K562 (cell line): Measurements from ENCODE around the gene TAC3.

ENCODE experiments used
- ELF4 ChIP-seq: fragments of 450-650 bp; formaldehyde crosslinking; IDR thresholded peaks from 2 replicates; pipeline ENCODE4 v1.4.0; 2022; ENCODE audit warnings: missing genetic modification characterization
- HDGF ChIP-seq: fragments of 450-650 bp; IDR thresholded peaks from 2 replicates; pipeline ENCODE4 v1.6.1; 2016
- HNRNPH1 ChIP-seq: fragments of 200-400 bp; formaldehyde crosslinking; optimal IDR thresholded peaks from 2 replicates; pipeline ENCODE3; 2017; ENCODE audit warnings: low read depth, mild to moderate bottlenecking, low read length, moderate library complexity
- KDM1A ChIP-seq, 2 experiments: fragments of 450-650 bp; IDR thresholded peaks; 2 replicates each; pipeline ENCODE4 v1.6.1; 2016; ENCODE audit warnings: mild to moderate bottlenecking in 2 of 2
- MAFK ChIP-seq: IDR thresholded peaks from 2 replicates; pipeline ENCODE4 v1.6.1; 2011; ENCODE audit warnings: low read length, improper control_type of control experiment
- NR2C1 ChIP-seq, 2 experiments: fragments of 450-650 bp; IDR thresholded peaks; 2 replicates each; pipeline ENCODE4 v1.6.1; 2017; ENCODE audit warnings: mild to moderate bottlenecking in 2 of 2, antibody characterized with exemption in 1 of 2, inconsistent platforms in 1 of 2, missing compliant biosample characterization in 1 of 2, missing genetic modification characterization in 1 of 2
- POLR2A ChIP-seq: fragments of 450-650 bp; conservative IDR thresholded peaks from 2 replicates; pipeline ENCODE4 v1.6.1; 2016
- RCOR1 ChIP-seq, 2 experiments: IDR thresholded peaks; 2 replicates each; pipeline ENCODE4 v1.6.1; 2012; ENCODE audit warnings: low read depth in 2 of 2, low read length in 2 of 2, borderline replicate concordance in 1 of 2, improper control_type of control experiment in 1 of 2
- SPI1 ChIP-seq: IDR thresholded peaks from 2 replicates; pipeline ENCODE4 v1.6.1; 2011; ENCODE audit warnings: low read depth, low read length, control low read depth, borderline replicate concordance
- TAF1 ChIP-seq: IDR thresholded peaks from 2 replicates; pipeline ENCODE4 v1.6.1; 2011; ENCODE audit warnings: mild to moderate bottlenecking, low read length, moderate library complexity; ENCODE audit not compliant: insufficient read depth, control insufficient read depth, severe bottlenecking; ENCODE audit errors: extremely low read depth
- ZBED1 ChIP-seq: IDR thresholded peaks from 2 replicates; pipeline ENCODE4 v1.6.1; 2014
- ZNF12 ChIP-seq: sonication (generic); formaldehyde crosslinking; IDR thresholded peaks from 2 replicates; pipeline ENCODE4 v1.4.0; 2020; ENCODE audit warnings: mild to moderate bottlenecking, missing genetic modification reagents
- TF ChIP-seq, protein P1 (sequence below), 3 experiments: IDR thresholded peaks in 2 of 3; conservative IDR thresholded peaks in 1 of 3; 2 replicates each; pipeline ENCODE4 v1.5.1; 2011 to 2012; ENCODE audit warnings: low read length in 3 of 3, mild to moderate bottlenecking in 3 of 3, control low read depth in 2 of 3, improper control_type of control experiment in 1 of 3, inconsistent platforms in 1 of 3, low read depth in 1 of 3, mixed read lengths in 1 of 3, moderate library complexity in 1 of 3; ENCODE audit not compliant: insufficient read depth in 2 of 3
- TF ChIP-seq, protein P2 (sequence below): conservative IDR thresholded peaks from 2 replicates; pipeline ENCODE4 v1.6.1; 2011; ENCODE audit warnings: low read depth, mild to moderate bottlenecking, low read length; ENCODE audit not compliant: control insufficient read depth

DNA sequence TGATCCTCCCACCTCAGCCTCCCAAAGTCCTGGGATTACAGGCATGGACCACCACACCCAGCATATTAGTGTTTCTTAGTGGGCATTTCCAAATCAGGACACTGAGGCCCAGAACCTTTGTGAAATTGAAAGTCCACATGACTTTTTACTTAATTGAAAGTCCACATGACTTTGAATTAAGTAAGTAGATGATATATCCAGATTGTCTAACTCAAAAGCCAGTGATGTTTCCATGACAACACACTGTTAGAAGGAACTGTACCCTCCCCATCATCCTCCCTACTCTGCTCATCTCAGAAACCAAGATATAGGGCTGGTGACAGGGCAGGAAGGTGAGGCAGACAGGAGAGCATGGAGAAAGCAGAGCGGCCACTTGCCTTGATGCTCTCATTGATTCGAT, 26.4 kb upstream of the TAC3 start:
- TF ChIP-seq ZBED1 (no peak), HDGF (no peak), NR2C1 (IDR thresholded peaks at IDR 0.05) (no peak), NR2C1 (tag; IDR thresholded peaks at IDR 0.05) (no peak), KDM1A (IDR thresholded peaks at IDR 0.05) (no peak), TAF1 (no peak), RCOR1 (IDR thresholded peaks at IDR 0.05; ENCODE audit: borderline replicate concordance in 1 of 2, low read depth in 2 of 2, low read length in 2 of 2) (no peak), HNRNPH1 (no peak), POLR2A (no peak), ZNF12 (no peak), MAFK (no peak), ELF4 (CRISPR knock-in tag) (no peak), SPI1 (no peak)
- TF ChIP-seq, protein P1, sequence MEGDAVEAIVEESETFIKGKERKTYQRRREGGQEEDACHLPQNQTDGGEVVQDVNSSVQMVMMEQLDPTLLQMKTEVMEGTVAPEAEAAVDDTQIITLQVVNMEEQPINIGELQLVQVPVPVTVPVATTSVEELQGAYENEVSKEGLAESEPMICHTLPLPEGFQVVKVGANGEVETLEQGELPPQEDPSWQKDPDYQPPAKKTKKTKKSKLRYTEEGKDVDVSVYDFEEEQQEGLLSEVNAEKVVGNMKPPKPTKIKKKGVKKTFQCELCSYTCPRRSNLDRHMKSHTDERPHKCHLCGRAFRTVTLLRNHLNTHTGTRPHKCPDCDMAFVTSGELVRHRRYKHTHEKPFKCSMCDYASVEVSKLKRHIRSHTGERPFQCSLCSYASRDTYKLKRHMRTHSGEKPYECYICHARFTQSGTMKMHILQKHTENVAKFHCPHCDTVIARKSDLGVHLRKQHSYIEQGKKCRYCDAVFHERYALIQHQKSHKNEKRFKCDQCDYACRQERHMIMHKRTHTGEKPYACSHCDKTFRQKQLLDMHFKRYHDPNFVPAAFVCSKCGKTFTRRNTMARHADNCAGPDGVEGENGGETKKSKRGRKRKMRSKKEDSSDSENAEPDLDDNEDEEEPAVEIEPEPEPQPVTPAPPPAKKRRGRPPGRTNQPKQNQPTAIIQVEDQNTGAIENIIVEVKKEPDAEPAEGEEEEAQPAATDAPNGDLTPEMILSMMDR (IDR thresholded peaks at IDR 0.05 in 2 of 3, conservative IDR thresholded peaks at IDR 0.05 in 1 of 3; ENCODE audit: insufficient read depth in 2 of 3, low read depth in 1 of 3, low read length in 3 of 3), result no peak
- TF ChIP-seq, protein P2, sequence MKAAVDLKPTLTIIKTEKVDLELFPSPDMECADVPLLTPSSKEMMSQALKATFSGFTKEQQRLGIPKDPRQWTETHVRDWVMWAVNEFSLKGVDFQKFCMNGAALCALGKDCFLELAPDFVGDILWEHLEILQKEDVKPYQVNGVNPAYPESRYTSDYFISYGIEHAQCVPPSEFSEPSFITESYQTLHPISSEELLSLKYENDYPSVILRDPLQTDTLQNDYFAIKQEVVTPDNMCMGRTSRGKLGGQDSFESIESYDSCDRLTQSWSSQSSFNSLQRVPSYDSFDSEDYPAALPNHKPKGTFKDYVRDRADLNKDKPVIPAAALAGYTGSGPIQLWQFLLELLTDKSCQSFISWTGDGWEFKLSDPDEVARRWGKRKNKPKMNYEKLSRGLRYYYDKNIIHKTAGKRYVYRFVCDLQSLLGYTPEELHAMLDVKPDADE, result no peak
